Neuronal stem cell (in vitro differentiated cells): ENCODE measurements around the gene KIAA1328.

Experiments used
- DNase-seq: peaks from one replicate; pipeline ENCODE4 v3.0.0-alpha.2; 2013; ENCODE audit warnings: low spot score
- H2AFZ ChIP-seq: one replicate; pipeline ENCODE4 v1.6.1; 2013; ENCODE audit warnings: mild to moderate bottlenecking, low read length, inconsistent platforms
- H2AK5ac ChIP-seq: 2 replicates; pipeline ENCODE4 v1.6.1; 2013; ENCODE audit warnings: low read depth, mild to moderate bottlenecking, inconsistent platforms, low read length, moderate library complexity, mixed read lengths
- H2BK120ac ChIP-seq: 2 replicates; pipeline ENCODE4 v1.6.1; 2013; ENCODE audit warnings: low read depth, mild to moderate bottlenecking, inconsistent platforms, low read length, moderate library complexity, mixed read lengths
- H2BK12ac ChIP-seq: one replicate; pipeline ENCODE4 v1.6.1; 2013; ENCODE audit warnings: low read length, inconsistent platforms
- H2BK15ac ChIP-seq: 2 replicates; pipeline ENCODE4 v1.6.1; 2013; ENCODE audit warnings: mild to moderate bottlenecking, low read length, inconsistent platforms, mixed read lengths
- H2BK5ac ChIP-seq: one replicate; pipeline ENCODE4 v1.6.1; 2013; ENCODE audit warnings: inconsistent platforms, mild to moderate bottlenecking, low read length, moderate library complexity
- H3K14ac ChIP-seq: one replicate; pipeline ENCODE4 v1.6.1; 2013; ENCODE audit warnings: low read length, inconsistent platforms
- H3K18ac ChIP-seq: 2 replicates; pipeline ENCODE4 v1.6.1; 2013; ENCODE audit warnings: low read length, inconsistent platforms
- H3K23ac ChIP-seq: 2 replicates; pipeline ENCODE4 v1.6.1; 2013; ENCODE audit warnings: low read depth, mild to moderate bottlenecking, mixed read lengths, low read length, inconsistent platforms; ENCODE audit not compliant: poor library complexity
- H3K27ac ChIP-seq: replicated peaks from 3 replicates; pipeline ENCODE4 v1.5.1; 2013; ENCODE audit warnings: low read length, inconsistent platforms
- H3K27me3 ChIP-seq, 3 experiments: 2 replicates each; pipeline ENCODE4 v1.6.1; 2013; ENCODE audit warnings: low read length in 3 of 3, mild to moderate bottlenecking in 2 of 3, inconsistent platforms in 1 of 3, low read depth in 1 of 3, mixed read lengths in 1 of 3, moderate library complexity in 1 of 3; ENCODE audit not compliant: control insufficient read depth in 3 of 3, insufficient read depth in 3 of 3
- H3K36me3 ChIP-seq, 2 donors: replicated peaks in 1 of 2; 2 replicates each; pipeline ENCODE4 v1.6.1; 2013; ENCODE audit warnings: low read length in 2 of 2; ENCODE audit not compliant: control insufficient read depth in 2 of 2, insufficient read depth in 2 of 2
- H3K4ac ChIP-seq: 2 replicates; pipeline ENCODE4 v1.6.1; 2013; ENCODE audit warnings: inconsistent platforms, mild to moderate bottlenecking, low read length, moderate library complexity
- H3K4me1 ChIP-seq, 2 donors: 1 replicate in 1 of 2; 2 replicates in 1 of 2; pipeline ENCODE4 v1.6.1; 2013; ENCODE audit warnings: low read length in 2 of 2, low read depth in 1 of 2; ENCODE audit not compliant: control insufficient read depth in 2 of 2, insufficient read depth in 1 of 2
- H3K4me2 ChIP-seq: one replicate; pipeline ENCODE4 v1.6.1; 2013; ENCODE audit warnings: mild to moderate bottlenecking, low read length, inconsistent platforms; ENCODE audit not compliant: insufficient read depth, poor library complexity, severe bottlenecking
- H3K4me3 ChIP-seq, 2 donors: 2 replicates each; pipeline ENCODE4 v1.5.1; 2013; ENCODE audit warnings: low read length in 2 of 2, mild to moderate bottlenecking in 2 of 2, inconsistent platforms in 1 of 2, moderate library complexity in 1 of 2
- H3K79me1 ChIP-seq: one replicate; pipeline ENCODE4 v1.6.1; 2013; ENCODE audit warnings: low read depth, mild to moderate bottlenecking, inconsistent platforms, low read length, moderate library complexity
- H3K9ac ChIP-seq: one replicate; pipeline ENCODE4 v1.6.1; 2013; ENCODE audit warnings: mild to moderate bottlenecking, low read depth, low read length, inconsistent platforms; ENCODE audit not compliant: poor library complexity
- H3K9me3 ChIP-seq, 2 donors: replicated peaks in 1 of 2; 2 replicates each; pipeline versions ENCODE3 to v1.6.1; 2013; ENCODE audit warnings: low read length in 2 of 2, mild to moderate bottlenecking in 2 of 2, inconsistent platforms in 1 of 2, low read depth in 1 of 2, mixed read lengths in 1 of 2, moderate library complexity in 1 of 2; ENCODE audit not compliant: control insufficient read depth in 2 of 2, insufficient read depth in 1 of 2
- H4K8ac ChIP-seq: one replicate; pipeline ENCODE4 v1.6.1; 2013; ENCODE audit warnings: low read depth, mild to moderate bottlenecking, inconsistent platforms, low read length, moderate library complexity
- H4K91ac ChIP-seq: one replicate; pipeline ENCODE4 v1.6.1; 2013; ENCODE audit warnings: low read length, low read depth, mild to moderate bottlenecking, inconsistent platforms; ENCODE audit not compliant: poor library complexity
- WGBS, 2 donors: extraction: QIAGEN DNeasy Blood & Tissue Kit; methylation state at CpG; one replicate each; pipeline ENCODE4 v1.1.7; 2013; ENCODE audit warnings: missing lambda C conversion rate in 2 of 2, mixed read lengths in 1 of 2; ENCODE audit not compliant: insufficient read length in 2 of 2, insufficient replicate concordance in 1 of 2; ENCODE audit errors: extremely low coverage in 2 of 2; 5-methylcytosine and 5-hydroxymethylcytosine counted together

Gene KIAA1328

DNA sequence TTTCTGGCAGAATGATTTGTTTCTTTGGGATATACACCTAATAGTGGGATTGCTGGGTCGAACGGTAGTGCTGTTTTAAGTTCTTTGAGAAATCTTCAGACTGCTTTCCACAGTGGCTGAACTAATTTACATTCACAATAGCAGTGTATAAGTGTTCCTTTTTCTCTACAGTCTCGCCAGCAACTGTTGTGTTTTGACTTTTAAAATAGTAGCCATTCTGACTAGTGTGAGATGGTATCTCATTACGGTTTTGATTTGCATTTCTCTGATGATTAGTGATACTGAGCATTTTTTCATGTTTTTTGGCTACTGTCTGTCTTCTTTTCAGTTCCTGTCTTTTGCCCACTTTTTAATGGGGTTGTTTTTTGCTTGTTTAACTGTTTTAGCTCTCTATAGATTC lies 306.2 kb downstream of the KIAA1328 start:
- Histone ChIP-seq H2BK15ac (no peak overlapping the region), H2AK5ac (no peak overlapping the region), H3K14ac (no peak overlapping the region), H3K4me3 (peak overlapping the region in 1 of 2 donors; percentile 60), H3K27ac (no peak overlapping the region), H3K18ac (no peak overlapping the region), H4K91ac (no peak overlapping the region), H3K23ac (no peak overlapping the region), H3K9me3 (no peaks in the 10 kb centered on the region), H3K4me2 (no peak overlapping the region), H3K27me3 (no peaks in the 10 kb centered on the region), H2AFZ (no peak overlapping the region), H2BK120ac (no peak overlapping the region), H3K36me3 (no peaks in the 10 kb centered on the region), H3K4me1 (no peaks in the 10 kb centered on the region), H2BK12ac (no peak overlapping the region), H3K4ac (no peak overlapping the region), H2BK5ac (no peak overlapping the region), H3K79me1 (no peaks in the 10 kb centered on the region), H4K8ac (no peak overlapping the region), H3K9ac (no peak overlapping the region)
- no peak for DNase-seq
- no CpG with 5 or more reads among the region's 4 CpGs for WGBS, 2 donors

DNA sequence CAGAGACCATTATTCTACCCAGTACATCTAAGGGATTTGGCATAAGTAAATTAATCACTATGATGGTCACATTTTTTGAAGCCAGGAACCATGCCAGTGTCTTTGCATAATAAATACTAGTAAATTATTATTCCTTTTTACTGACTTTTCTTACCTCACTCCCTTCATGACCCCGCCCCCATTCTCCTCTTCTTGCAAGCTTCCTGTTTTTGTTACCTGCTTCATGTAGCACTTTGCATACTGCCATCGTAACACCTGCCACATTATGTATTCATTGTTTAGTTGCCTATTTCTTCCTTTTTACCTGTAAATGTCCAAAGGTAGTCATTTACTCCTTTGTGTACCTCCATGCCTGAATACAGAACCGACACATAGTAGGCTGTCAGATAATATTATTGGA lies 309.5 kb downstream of the KIAA1328 start:
- Histone ChIP-seq H2BK5ac (no peak overlapping the region), H3K9ac (no peak overlapping the region), H2AFZ (no peak overlapping the region), H3K27me3 (no peaks in the 10 kb centered on the region), H3K14ac (no peak overlapping the region), H2BK12ac (no peak overlapping the region), H3K18ac (no peak overlapping the region), H3K4me1 (no peaks in the 10 kb centered on the region), H3K4me2 (no peak overlapping the region), H3K4me3 (no peak overlapping the region), H4K8ac (no peak overlapping the region), H3K36me3 (no peaks in the 10 kb centered on the region), H2AK5ac (no peak overlapping the region), H3K27ac (no peak overlapping the region), H3K4ac (no peak overlapping the region), H3K79me1 (no peaks in the 10 kb centered on the region), H3K23ac (no peak overlapping the region), H3K9me3 (no peaks in the 10 kb centered on the region), H2BK15ac (no peak overlapping the region), H2BK120ac (no peak overlapping the region), H4K91ac (no peak overlapping the region)
- WGBS, 2 donors: no CpG with 5 or more reads among the region's 3 CpGs
- no peak for DNase-seq

DNA sequence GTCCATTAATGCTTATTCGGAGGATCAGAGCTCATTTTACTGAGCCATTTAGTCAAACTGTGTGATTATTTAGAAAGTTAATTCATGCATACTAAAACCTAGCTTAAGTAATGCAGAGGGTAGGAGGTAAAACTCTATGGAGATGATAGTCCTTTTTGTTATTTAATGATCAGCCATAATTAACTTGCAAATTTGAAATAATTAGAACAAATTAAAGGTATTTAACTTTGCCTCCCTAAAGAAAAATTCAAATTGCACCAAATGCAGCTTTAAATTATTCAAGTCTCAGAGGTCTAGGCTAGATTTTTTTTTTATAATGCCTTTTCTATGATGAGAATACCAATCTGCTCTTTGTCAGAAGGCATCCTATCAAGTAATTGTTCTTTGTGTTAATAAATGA lies 310.9 kb downstream of the KIAA1328 start:
- H3K4ac ChIP-seq: no peak overlapping the region
- no peaks in the 10 kb centered on the region for H3K27me3 ChIP-seq
- H4K8ac ChIP-seq: no peak overlapping the region
- H3K18ac ChIP-seq: no peak overlapping the region
- DNase-seq: no peak
- no peaks in the 10 kb centered on the region for H3K4me1 ChIP-seq
- no peak overlapping the region for H3K4me3 ChIP-seq
- H3K9me3 ChIP-seq: no peaks in the 10 kb centered on the region
- no peak overlapping the region for H3K14ac ChIP-seq
- H3K9ac ChIP-seq: no peak overlapping the region
- H2AK5ac ChIP-seq: no peak overlapping the region
- no peak overlapping the region for H2AFZ ChIP-seq
- no peak overlapping the region for H2BK12ac ChIP-seq
- no peak overlapping the region for H3K23ac ChIP-seq
- H2BK120ac ChIP-seq: no peak overlapping the region
- H4K91ac ChIP-seq: no peak overlapping the region
- H2BK5ac ChIP-seq: no peak overlapping the region
- no peak overlapping the region for H3K27ac ChIP-seq
- no CpG with 5 or more reads among the region's 1 CpG for WGBS, 2 donors
- no peaks in the 10 kb centered on the region for H3K79me1 ChIP-seq
- H2BK15ac ChIP-seq: no peak overlapping the region
- H3K36me3 ChIP-seq: no peaks in the 10 kb centered on the region
- no peak overlapping the region for H3K4me2 ChIP-seq

DNA sequence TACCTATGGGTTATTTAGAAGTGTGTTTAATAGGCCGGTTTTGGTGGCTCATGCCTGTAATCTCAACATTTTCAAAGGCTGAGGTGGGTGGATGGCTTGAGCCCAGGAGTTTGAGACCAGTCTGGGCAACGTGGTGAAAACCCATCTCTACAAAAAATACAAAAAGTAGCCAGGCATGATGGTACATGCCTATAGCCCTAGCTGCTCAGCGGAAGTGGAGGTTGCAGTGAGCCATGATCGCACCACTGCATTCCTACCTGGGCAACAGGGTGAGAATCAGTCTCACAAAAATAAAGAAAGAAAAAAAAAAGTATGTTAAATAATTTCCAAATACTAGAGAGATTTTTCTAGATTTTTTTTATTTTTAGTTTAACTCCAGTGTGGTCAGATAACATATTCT lies 316.0 kb downstream of the KIAA1328 start:
- Histone ChIP-seq H3K9me3 (no peaks in the 10 kb centered on the region), H2AK5ac (no peak overlapping the region), H4K91ac (no peak overlapping the region), H3K18ac (no peak overlapping the region), H3K9ac (no peak overlapping the region), H2BK120ac (no peak overlapping the region), H3K79me1 (no peaks in the 10 kb centered on the region), H4K8ac (no peak overlapping the region), H2BK15ac (no peak overlapping the region), H3K23ac (no peak overlapping the region), H2BK12ac (no peak overlapping the region), H2AFZ (no peak overlapping the region), H3K36me3 (no peaks in the 10 kb centered on the region), H2BK5ac (no peak overlapping the region), H3K27ac (no peak overlapping the region), H3K4ac (no peak overlapping the region), H3K4me3 (no peak overlapping the region), H3K14ac (no peak overlapping the region), H3K4me1 (no peaks in the 10 kb centered on the region), H3K27me3 (no peaks in the 10 kb centered on the region), H3K4me2 (no peak overlapping the region)
- WGBS, 2 donors: no CpG with 5 or more reads among the region's 4 CpGs
- DNase-seq: no peak
